EH (cell line): ENCODE results near the gene ZFHX3.
A peak's percentile ranks its signal among the peaks of the same experiment; 100 is the strongest.

Source experiments
- DNase-seq: peaks from one replicate; pipeline ENCODE4 v3.0.0-alpha.2; 2015; ENCODE audit warnings: low read depth

ZFHX3 gene

GRCh38 chr16:72928090-72928981 lies 119.6 kb downstream of the ZFHX3 start:
- DNase-seq: no peak

GRCh38 chr16:72927199-72928089 lies 120.5 kb downstream of the ZFHX3 start:
- peak; percentile 86 for DNase-seq

- no peak for DNase-seq
Measured at GRCh38 chr16:72926177-72927070, 121.5 kb downstream of the ZFHX3 start.

GRCh38 chr16:72925631-72925979 lies 122.3 kb downstream of the ZFHX3 start:
- no peak for DNase-seq

- no peak for DNase-seq
Measured at GRCh38 chr16:72924927-72925630, 122.8 kb downstream of the ZFHX3 start.

- no peak for DNase-seq
Measured at GRCh38 chr16:72924537-72924926, 123.4 kb downstream of the ZFHX3 start.

GRCh38 chr16:72923757-72924156 lies 124.2 kb downstream of the ZFHX3 start:
- no peak for DNase-seq

GRCh38 chr16:72922714-72923113 lies 125.2 kb downstream of the ZFHX3 start:
- no peak for DNase-seq

GRCh38 chr16:72921620-72922019 lies 126.3 kb downstream of the ZFHX3 start:
- peak; percentile 49 for DNase-seq

- no peak for DNase-seq
Measured at GRCh38 chr16:72921106-72921505, 126.8 kb downstream of the ZFHX3 start.

GRCh38 chr16:72917051-72917450 lies 130.9 kb downstream of the ZFHX3 start:
- no peak for DNase-seq

GRCh38 chr16:72915331-72915730 lies 132.6 kb downstream of the ZFHX3 start:
- no peak for DNase-seq

GRCh38 chr16:72913551-72913950 lies 134.4 kb downstream of the ZFHX3 start:
- no peak for DNase-seq

GRCh38 chr16:72911971-72912370 lies 136.0 kb downstream of the ZFHX3 start:
- DNase-seq: no peak

- DNase-seq: no peak
Measured at GRCh38 chr16:72910875-72911274, 137.1 kb downstream of the ZFHX3 start.

- DNase-seq: no peak
Measured at GRCh38 chr16:72910381-72910780, 137.5 kb downstream of the ZFHX3 start.

- no peak for DNase-seq
Measured at GRCh38 chr16:72909196-72909595, 138.7 kb downstream of the ZFHX3 start.

GRCh38 chr16:72908362-72909167 lies 139.4 kb downstream of the ZFHX3 start:
- DNase-seq: no peak

- DNase-seq: peak; percentile 61
Measured at GRCh38 chr16:72905581-72905980, 142.3 kb downstream of the ZFHX3 start.

- peak; percentile 35 for DNase-seq
Measured at GRCh38 chr16:72903176-72903575, 144.8 kb downstream of the ZFHX3 start.
